Glutamatergic neuron (in vitro differentiated cells): Measurements from ENCODE around the gene MYBBP1A. TPM values are rescaled to one million over a fixed set of nuclear protein-coding genes. Genes with fewer than 3 reads are reported as not detected.

Experiments
- DNase-seq: peaks from one replicate; pipeline ENCODE4 v3.0.0; 2022
- H3K27ac Mint-ChIP-seq: one replicate; pipeline ENCODE4 v1.8.0; 2020; ENCODE audit warnings: mild to moderate bottlenecking, mixed read lengths, inconsistent platforms; ENCODE audit not compliant: unreplicated experiment
- H3K27me3 Mint-ChIP-seq: one replicate; pipeline ENCODE4 v1.8.0; 2020; ENCODE audit warnings: mild to moderate bottlenecking, moderate library complexity, mixed read lengths, inconsistent platforms; ENCODE audit not compliant: unreplicated experiment
- H3K36me3 Mint-ChIP-seq: one replicate; pipeline ENCODE4 v1.8.0; 2020; ENCODE audit warnings: mild to moderate bottlenecking, mixed read lengths, inconsistent platforms; ENCODE audit not compliant: unreplicated experiment
- H3K4me1 Mint-ChIP-seq: one replicate; pipeline ENCODE4 v1.8.0; 2020; ENCODE audit warnings: mild to moderate bottlenecking, low read depth, mixed read lengths, inconsistent platforms; ENCODE audit not compliant: unreplicated experiment
- H3K4me3 Mint-ChIP-seq: one replicate; pipeline ENCODE4 v1.8.0; 2020; ENCODE audit warnings: mild to moderate bottlenecking, mixed read lengths, inconsistent platforms; ENCODE audit not compliant: unreplicated experiment
- H3K9me3 Mint-ChIP-seq: one replicate; pipeline ENCODE4 v1.8.0; 2020; ENCODE audit warnings: mild to moderate bottlenecking, moderate library complexity, mixed read lengths, inconsistent platforms; ENCODE audit not compliant: unreplicated experiment
- total RNA-seq: library from RNA; stranded (reverse); fragmentation: NEBNext Ultra II Directional; extraction: Animal tissue kit (Norgen Biotek cat#: 25700); gene quantifications from one replicate; pipeline ENCODE4 v1.2.1, GENCODE V29; 2021; ENCODE audit not compliant: unreplicated experiment
- TF ChIP-seq, protein P1 (sequence below): fragments of 200-600 bp; sonication (generic); IDR thresholded peaks from one replicate; pipeline ENCODE4 v1.5.0; 2021; ENCODE audit not compliant: partially characterized antibody, unreplicated experiment

The MYBBP1A gene
- total RNA-seq, 1 donor from 2014 or later: 44.8 TPM

GRCh38 chr17:4507361-4508111 lies 47.6 kb downstream of the MYBBP1A start:
- Mint-ChIP-seq H3K36me3 (no peaks in the 10 kb centered on the region), H3K4me1 (peaks cover 32% of the 10 kb centered on the region), H3K27me3 (peaks cover 11% of the 10 kb centered on the region), H3K4me3 (no peak overlapping the region), H3K27ac (no peak overlapping the region), H3K9me3 (peaks cover 10% of the 10 kb centered on the region)
- TF ChIP-seq, protein P1, sequence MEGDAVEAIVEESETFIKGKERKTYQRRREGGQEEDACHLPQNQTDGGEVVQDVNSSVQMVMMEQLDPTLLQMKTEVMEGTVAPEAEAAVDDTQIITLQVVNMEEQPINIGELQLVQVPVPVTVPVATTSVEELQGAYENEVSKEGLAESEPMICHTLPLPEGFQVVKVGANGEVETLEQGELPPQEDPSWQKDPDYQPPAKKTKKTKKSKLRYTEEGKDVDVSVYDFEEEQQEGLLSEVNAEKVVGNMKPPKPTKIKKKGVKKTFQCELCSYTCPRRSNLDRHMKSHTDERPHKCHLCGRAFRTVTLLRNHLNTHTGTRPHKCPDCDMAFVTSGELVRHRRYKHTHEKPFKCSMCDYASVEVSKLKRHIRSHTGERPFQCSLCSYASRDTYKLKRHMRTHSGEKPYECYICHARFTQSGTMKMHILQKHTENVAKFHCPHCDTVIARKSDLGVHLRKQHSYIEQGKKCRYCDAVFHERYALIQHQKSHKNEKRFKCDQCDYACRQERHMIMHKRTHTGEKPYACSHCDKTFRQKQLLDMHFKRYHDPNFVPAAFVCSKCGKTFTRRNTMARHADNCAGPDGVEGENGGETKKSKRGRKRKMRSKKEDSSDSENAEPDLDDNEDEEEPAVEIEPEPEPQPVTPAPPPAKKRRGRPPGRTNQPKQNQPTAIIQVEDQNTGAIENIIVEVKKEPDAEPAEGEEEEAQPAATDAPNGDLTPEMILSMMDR: no peak
- no peak for DNase-seq

DNA sequence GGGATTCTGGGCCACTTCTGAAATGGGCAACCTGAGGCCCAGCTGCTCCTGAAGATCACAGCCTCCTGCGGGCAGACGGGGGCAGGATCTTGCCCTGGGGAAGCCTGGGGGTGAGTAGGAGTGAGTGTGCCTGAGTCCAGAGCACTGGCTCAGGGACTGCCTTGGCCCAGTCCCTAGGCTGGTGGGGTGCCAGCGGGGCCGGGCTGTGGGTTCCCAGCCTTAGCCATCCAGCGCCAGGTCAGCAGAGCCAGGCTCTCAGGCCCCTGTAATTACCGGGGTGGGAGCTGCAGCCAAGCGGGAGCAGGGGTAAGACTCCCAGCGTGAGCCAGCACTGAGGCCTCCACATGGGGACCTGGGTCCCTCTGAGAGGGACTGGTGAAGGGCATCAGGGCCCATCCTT lies 48.3 kb downstream of the MYBBP1A start:
- no peaks in the 10 kb centered on the region for H3K36me3 Mint-ChIP-seq
- no peak overlapping the region for H3K4me3 Mint-ChIP-seq
- TF ChIP-seq, protein P1: no peak
- H3K4me1 Mint-ChIP-seq: peaks cover 31% of the 10 kb centered on the region
- H3K27ac Mint-ChIP-seq: no peak overlapping the region
- peaks cover 10% of the 10 kb centered on the region for H3K9me3 Mint-ChIP-seq
- DNase-seq: no peak
- peaks cover 11% of the 10 kb centered on the region for H3K27me3 Mint-ChIP-seq

DNA sequence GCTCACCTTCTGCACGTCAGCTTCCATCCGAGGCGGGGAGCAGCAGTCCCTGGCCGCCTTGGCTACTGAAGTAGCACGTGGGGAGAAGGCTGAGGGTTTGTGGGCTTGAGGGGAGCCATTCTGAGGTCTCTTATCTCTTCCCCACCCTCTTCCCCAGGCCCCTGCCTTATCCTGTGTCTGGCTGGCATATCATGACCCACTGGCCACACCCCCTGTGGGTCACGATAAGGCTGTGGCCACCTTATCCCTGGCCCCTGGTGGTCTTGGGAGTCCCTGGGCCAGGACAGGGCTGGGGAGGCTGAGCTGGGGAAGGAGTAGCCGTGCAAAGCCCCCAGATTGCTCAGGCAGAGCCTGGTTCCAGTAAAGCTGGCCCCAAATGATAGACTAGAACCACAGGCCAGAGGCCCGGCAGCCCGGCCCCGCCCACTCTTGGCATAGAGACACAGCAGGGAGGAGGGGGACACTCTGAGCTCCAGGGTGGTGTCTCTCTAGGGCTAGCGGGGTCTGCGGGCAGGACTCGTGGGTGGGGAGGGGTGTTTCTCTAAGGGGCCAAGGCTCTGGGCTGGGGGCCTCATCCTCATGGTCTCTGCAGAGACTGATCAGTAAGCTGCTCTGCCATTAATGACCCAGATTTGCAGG lies 48.9 kb downstream of the MYBBP1A start:
- TF ChIP-seq, protein P1: no peak
- Mint-ChIP-seq H3K27me3 (peaks cover 9% of the 10 kb centered on the region), H3K4me3 (no peak overlapping the region), H3K36me3 (no peaks in the 10 kb centered on the region), H3K9me3 (peaks cover 10% of the 10 kb centered on the region), H3K4me1 (peaks cover 31% of the 10 kb centered on the region), H3K27ac (no peak overlapping the region)
- no peak for DNase-seq

GRCh38 chr17:4505187-4505586 lies 50.0 kb downstream of the MYBBP1A start:
- DNase-seq: no peak
- no peak overlapping the region for H3K27ac Mint-ChIP-seq
- H3K9me3 Mint-ChIP-seq: peaks cover 10% of the 10 kb centered on the region
- peaks cover 32% of the 10 kb centered on the region for H3K4me1 Mint-ChIP-seq
- H3K4me3 Mint-ChIP-seq: peak overlapping the region; percentile 15
- H3K27me3 Mint-ChIP-seq: peaks cover 7% of the 10 kb centered on the region
- TF ChIP-seq, protein P1: no peak
- no peaks in the 10 kb centered on the region for H3K36me3 Mint-ChIP-seq

DNA sequence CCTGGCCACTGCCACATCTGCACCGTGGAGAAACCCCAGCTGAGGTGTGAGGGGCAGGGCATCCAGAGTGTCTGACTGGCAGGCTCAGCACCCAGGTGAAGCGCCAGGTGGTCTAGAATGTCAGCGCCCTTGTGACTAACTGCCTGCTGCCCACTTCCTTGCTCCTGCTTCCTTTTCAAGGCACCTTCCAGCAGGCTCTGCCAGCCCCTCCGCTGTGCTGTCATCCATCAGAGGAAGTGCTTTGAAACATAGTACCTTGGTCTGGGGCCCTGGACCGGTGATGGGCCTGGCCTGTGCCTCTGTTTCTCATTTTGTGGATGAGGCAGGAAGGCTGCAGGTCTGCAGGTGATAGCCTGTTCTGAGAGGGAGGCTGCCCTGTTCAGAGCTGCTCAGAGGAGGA lies 51.0 kb downstream of the MYBBP1A start:
- no peak for DNase-seq
- Mint-ChIP-seq H3K27me3 (peaks cover 11% of the 10 kb centered on the region), H3K4me1 (peaks cover 34% of the 10 kb centered on the region), H3K4me3 (peak overlapping the region; percentile 20), H3K27ac (no peak overlapping the region), H3K36me3 (no peaks in the 10 kb centered on the region), H3K9me3 (peaks cover 12% of the 10 kb centered on the region)
- TF ChIP-seq, protein P1: no peak
